Stimulated activated CD4-positive, alpha-beta T cell treated with anti-CD3 and anti-CD28 coated beads, Interleukin-2, amount 100 ng/mL, for 48 hours (primary cell): ENCODE results near the gene ANKRD55.
"Not testable (repeated sequence)": the region's sequence is repeated elsewhere in the genome, so short reads cannot be mapped to it uniquely, and the experiment has no call there.

Experiments used
- DNase-seq, 2 donors: peaks; one replicate each; pipeline ENCODE4 v3.0.0-alpha.2; 2020

The ANKRD55 gene

GRCh38 chr5:56251918-56252553 is 18.9 kb upstream of the ANKRD55 start:
- no peak for DNase-seq

- DNase-seq = no peak
Observed at GRCh38 chr5:56251440-56251839, 18.3 kb upstream of the ANKRD55 start.

GRCh38 chr5:56250011-56250410 is 16.9 kb upstream of the ANKRD55 start:
- no peak for DNase-seq

- not testable (repeated sequence) for DNase-seq
Observed at GRCh38 chr5:56249085-56249484, 16.0 kb upstream of the ANKRD55 start.

- no peak for DNase-seq
Observed at GRCh38 chr5:56247592-56247991, 14.5 kb upstream of the ANKRD55 start.

- DNase-seq = no peak
Observed at GRCh38 chr5:56246769-56247168, 13.6 kb upstream of the ANKRD55 start.

GRCh38 chr5:56245481-56245880 is 12.4 kb upstream of the ANKRD55 start:
- no peak for DNase-seq

GRCh38 chr5:56244627-56245026 is 11.5 kb upstream of the ANKRD55 start:
- no peak for DNase-seq

GRCh38 chr5:56242271-56242670 is 9.1 kb upstream of the ANKRD55 start:
- DNase-seq = not testable (repeated sequence)

GRCh38 chr5:56232538-56232937 is 592 bp downstream of the ANKRD55 start:
- no peak for DNase-seq

- DNase-seq = no peak
Observed at GRCh38 chr5:56230576-56230975, 2.6 kb downstream of the ANKRD55 start.

- no peak for DNase-seq
Observed at GRCh38 chr5:56229111-56229510, 4.0 kb downstream of the ANKRD55 start.

- no peak for DNase-seq
Observed at GRCh38 chr5:56228631-56229030, 4.5 kb downstream of the ANKRD55 start.

- DNase-seq = no peak
Observed at GRCh38 chr5:56227691-56228090, 5.4 kb downstream of the ANKRD55 start.

- not testable (repeated sequence) for DNase-seq
Observed at GRCh38 chr5:56223298-56223697, 9.8 kb downstream of the ANKRD55 start.

GRCh38 chr5:56221601-56222000 is 11.5 kb downstream of the ANKRD55 start:
- not testable (repeated sequence) for DNase-seq

- DNase-seq = no peak
Observed at GRCh38 chr5:56215019-56215830, 17.9 kb downstream of the ANKRD55 start.

- not testable (repeated sequence) for DNase-seq
Observed at GRCh38 chr5:56213886-56214535, 19.1 kb downstream of the ANKRD55 start.

- DNase-seq = no peak
Observed at GRCh38 chr5:56212130-56212879, 20.8 kb downstream of the ANKRD55 start.

GRCh38 chr5:56211298-56211865 is 21.7 kb downstream of the ANKRD55 start:
- no peak for DNase-seq

GRCh38 chr5:56208681-56209080 is 24.4 kb downstream of the ANKRD55 start:
- no peak for DNase-seq

GRCh38 chr5:56207537-56207936 is 25.6 kb downstream of the ANKRD55 start:
- DNase-seq = no peak
